HepG2 (cell line): Measurements from ENCODE around the gene LEMD1. TPM values are rescaled to one million over a fixed set of nuclear protein-coding genes. Genes with fewer than 3 reads are reported as not detected.

Experiments
- ATAC-seq: fragments of 200-7000 bp; cut with Tn5 transposase; 3 replicates; pipeline ENCODE4 v1.9.1; 2020; ENCODE audit warnings: mild to moderate bottlenecking, moderate library complexity
- BruUV-seq: library from RNA; stranded (reverse); fragments of 400-500 nt; replicated peaks from 2 replicates; lab custom pipeline; 2021; lab: Mats Ljungman, UMichigan
- CTCF ChIA-PET: fragments of 300-600 bp; formaldehyde crosslinking; extraction: SDS; loops from one replicate; lab custom pipeline; 2021; ENCODE audit warnings: low total read pairs, inconsistent platforms, low intra/inter-chr PET ratio; lab: Yijun Ruan, JAX
- POLR2A ChIA-PET: fragments of 350-600 bp; sonication (Branson Sonifier 250); formaldehyde crosslinking; loops from one replicate; lab custom pipeline; 2020; ENCODE audit warnings: antibody characterized with exemption, inconsistent platforms; lab: Yijun Ruan, JAX
- DNase-seq: peaks from one replicate; pipeline ENCODE4 v3.0.0-alpha.2; 2015; ENCODE audit warnings: low spot score
- FAIRE-seq: peaks from 3 replicates; lab custom pipeline; 2011; peaks lifted over from hg19 to GRCh38; lab: Jason Lieb, UNC
- H2AFZ ChIP-seq: one replicate; pipeline ENCODE4 v1.6.1; 2011; ENCODE audit warnings: low read length, inconsistent platforms
- H3K27ac ChIP-seq: fragments of 300-600 bp; 3 replicates; pipeline ENCODE4 v1.8.0; 2011; ENCODE audit warnings: mixed run types, mild to moderate bottlenecking, mixed read lengths, low read length, inconsistent platforms; ENCODE audit not compliant: insufficient read depth; ENCODE audit errors: extremely low read length
- H3K27me3 ChIP-seq, 2 experiments: fragments of 200-600 bp in 1 of 2; 2 replicates in 1 of 2; 3 replicates in 1 of 2; pipeline versions ENCODE4 v1.6.0 to v1.8.0; 2011; ENCODE audit warnings: low read length in 2 of 2, mild to moderate bottlenecking in 2 of 2, moderate library complexity in 2 of 2, inconsistent platforms in 1 of 2; ENCODE audit not compliant: insufficient read depth in 2 of 2, control insufficient read depth in 1 of 2
- H3K36me3 ChIP-seq, 2 experiments: fragments of 200-600 bp in 1 of 2; replicated peaks in 1 of 2; 2 replicates in 1 of 2; 3 replicates in 1 of 2; pipeline versions ENCODE4 v1.5.1 to v1.8.0; 2011; ENCODE audit warnings: low read length in 2 of 2, inconsistent platforms in 1 of 2; ENCODE audit not compliant: insufficient read depth in 2 of 2, control insufficient read depth in 1 of 2
- H3K4me1 ChIP-seq: 2 replicates; pipeline ENCODE4 v1.5.1; 2012; ENCODE audit warnings: low read length, inconsistent platforms; ENCODE audit not compliant: insufficient read depth
- H3K4me2 ChIP-seq: 2 replicates; pipeline ENCODE4 v1.6.0; 2011; ENCODE audit warnings: low read depth, low read length, inconsistent platforms
- H3K4me3 ChIP-seq, 3 experiments: fragments of 200-600 bp in 1 of 3; sonication (generic), shearing (Covaris generic) in 1 of 3; replicated peaks in 1 of 3; 2 replicates each; pipeline ENCODE4 v1.5.1; 2011 to 2016; ENCODE audit warnings: low read length in 3 of 3, inconsistent platforms in 2 of 3, low read depth in 2 of 3, mild to moderate bottlenecking in 2 of 3, control low read depth in 1 of 3, mixed read lengths in 1 of 3; ENCODE audit not compliant: insufficient read depth in 1 of 3
- H3K79me2 ChIP-seq: one replicate; pipeline ENCODE4 v1.6.1; 2011; ENCODE audit warnings: low read length, inconsistent platforms; ENCODE audit not compliant: insufficient read depth
- H3K9ac ChIP-seq: 2 replicates; pipeline ENCODE4 v1.6.0; 2011; ENCODE audit warnings: mild to moderate bottlenecking, low read depth, low read length, inconsistent platforms; ENCODE audit not compliant: insufficient read depth
- H3K9me3 ChIP-seq: 2 replicates; pipeline ENCODE4 v1.5.1; 2012; ENCODE audit warnings: mild to moderate bottlenecking, low read length
- H4K20me1 ChIP-seq: 2 replicates; pipeline ENCODE4 v1.6.0; 2011; ENCODE audit warnings: inconsistent platforms, mild to moderate bottlenecking, low read length, moderate library complexity; ENCODE audit not compliant: insufficient read depth
- HNF1B ChIP-seq: sonication (generic); formaldehyde crosslinking; IDR thresholded peaks from 2 replicates; pipeline ENCODE4 v1.5.1; 2020; ENCODE audit warnings: mild to moderate bottlenecking, moderate library complexity, missing genetic modification reagents
- HNRNPH1 ChIP-seq: fragments of 200-400 bp; formaldehyde crosslinking; optimal IDR thresholded peaks from 2 replicates; pipeline ENCODE3; 2017; ENCODE audit warnings: mild to moderate bottlenecking, low read depth, low read length
- MYNN ChIP-seq: sonication (generic); formaldehyde crosslinking; IDR thresholded peaks from 2 replicates; pipeline ENCODE4 v1.4.0; 2020; ENCODE audit warnings: mild to moderate bottlenecking, low read depth, missing genetic modification reagents
- PAWR ChIP-seq: sonication (generic); formaldehyde crosslinking; IDR thresholded peaks from 2 replicates; pipeline ENCODE4 v1.4.0; 2020; ENCODE audit warnings: missing genetic modification reagents, mild to moderate bottlenecking, borderline replicate concordance
- RBFOX2 ChIP-seq: fragments of 200-400 bp; formaldehyde crosslinking; IDR thresholded peaks from 2 replicates; pipeline ENCODE4 v1.6.1; 2017; ENCODE audit warnings: low read depth, mild to moderate bottlenecking, low read length
- SMARCC2 ChIP-seq: fragments of 450-650 bp; IDR thresholded peaks from 2 replicates; pipeline ENCODE4 v1.6.1; 2017; ENCODE audit warnings: antibody characterized with exemption, mild to moderate bottlenecking
- ZBTB2 ChIP-seq: sonication (generic); formaldehyde crosslinking; IDR thresholded peaks from 2 replicates; pipeline ENCODE4 v1.8.0; 2022; ENCODE audit warnings: low read depth, missing genetic modification reagents
- ZBTB40 ChIP-seq, 2 experiments: fragments of 450-650 bp in 1 of 2; sonication (generic) in 1 of 2; formaldehyde crosslinking in 1 of 2; IDR thresholded peaks; 2 replicates each; pipeline versions ENCODE4 v1.6.1 to v1.8.0; 2016 to 2022; ENCODE audit warnings: antibody characterized with exemption in 1 of 2, mild to moderate bottlenecking in 1 of 2, missing genetic modification reagents in 1 of 2
- ZMYM2 ChIP-seq: sonication (generic); formaldehyde crosslinking; IDR thresholded peaks from 2 replicates; pipeline ENCODE4 v1.8.0; 2022; ENCODE audit warnings: mild to moderate bottlenecking, missing genetic modification reagents
- ZNF17 ChIP-seq: sonication (generic); formaldehyde crosslinking; IDR thresholded peaks from 2 replicates; pipeline ENCODE4 v1.5.0; 2020; ENCODE audit warnings: mild to moderate bottlenecking, missing genetic modification reagents
- ZNF720 ChIP-seq: sonication (generic); formaldehyde crosslinking; IDR thresholded peaks from 2 replicates; pipeline ENCODE4 v1.4.0; 2020; ENCODE audit warnings: missing genetic modification reagents
- WGBS: methylation state at CpG from one replicate; pipeline ENCODE4 v1.1.6; 2017; ENCODE audit warnings: low lambda C conversion rate; 5-methylcytosine and 5-hydroxymethylcytosine counted together
- in situ Hi-C: cut with HindIII; loops from 2 replicates; pipeline ENCODE4 v1.10.0; 2017; ENCODE audit warnings: low pct_unique_long_range_greater_than_20kb; ENCODE audit not compliant: extremely low pct_ligation_motif_present
- intact Hi-C: fragments of 100-400 bp; cut with micrococcal nuclease; formaldehyde crosslinking; loops from one replicate; pipeline ENCODE4 v1.10.0; 2022; ENCODE audit not compliant: unreplicated experiment
- polyA plus RNA-seq, 8 experiments: library from polyadenylated mRNA; depleted of rRNA in 3 of 8; stranded (reverse) in 7 of 8; unstranded in 1 of 8; fragments of >200 nt; fragmentation: Illumina TruSeq in 4 of 8; extraction: Trizol in 4 of 8; gene quantifications; 2 replicates each; pipeline versions ENCODE4 v1.2.1 to v1.2.3, GENCODE V29; 2011 to 2016; ENCODE audit warnings: low read depth in 4 of 8, missing spikeins in 1 of 8, mixed read lengths in 1 of 8; ENCODE audit not compliant: insufficient read depth in 1 of 8
- total RNA-seq, 5 experiments: library from RNA; depleted of rRNA; stranded (reverse); fragments of >200 nt; fragmentation: Illumina TruSeq; extraction: Trizol; gene quantifications; 2 replicates each; pipeline ENCODE4 v1.2.3, GENCODE V29; 2016; ENCODE audit warnings: low read depth in 1 of 5

The LEMD1 gene
- total and polyA plus RNA-seq, 2 of the 13 experiments (the other 11 are each of a cell fraction or from before 2014, with no cell fraction given): 1.4 to 2.3 TPM

- TF ChIP-seq ZMYM2 (CRISPR knock-in tag) (no peak), ZBTB2 (no peak)
These were observed 44.5 kb downstream of the LEMD1 start (continued) for GRCh38 chr1:205377355-205377754.

GRCh38 chr1:205376739-205377138, 45.1 kb downstream of the LEMD1 start:
- POLR2A ChIA-PET: no interaction called here
- TF ChIP-seq ZNF720: no peak
- TF ChIP-seq PAWR (CRISPR knock-in tag): no peak
- no peak for TF ChIP-seq HNRNPH1
- TF ChIP-seq RBFOX2: no peak
- TF ChIP-seq ZBTB40 (IDR thresholded peaks at IDR 0.05): no peak
- no peak for TF ChIP-seq ZBTB40 (CRISPR knock-in tag; IDR thresholded peaks at IDR 0.05)
- no peak for TF ChIP-seq HNF1B
- TF ChIP-seq SMARCC2: no peak
- no peak for TF ChIP-seq MYNN (CRISPR knock-in tag)
- TF ChIP-seq ZNF17: no peak

More at GRCh38 chr1:205376739-205377138, 45.1 kb downstream of the LEMD1 start:
- Histone ChIP-seq H2AFZ (no peak overlapping the region), H3K9ac (no peak overlapping the region), H3K79me2 (no peaks in the 10 kb centered on the region), H3K9me3 (no peaks in the 10 kb centered on the region), H3K27me3 (peaks cover 0 to 49% of the 10 kb centered on the region in 2 experiments; a peak in 4 of 5 replicates), H3K27ac (no peak overlapping the region), H3K36me3 (no peaks in the 10 kb centered on the region), H4K20me1 (no peaks in the 10 kb centered on the region), H3K4me2 (no peak overlapping the region), H3K4me1 (peaks cover 5% of the 10 kb centered on the region; the same call in 1 of the 2 replicates), H3K4me3 (no peak overlapping the region)
- BruUV-seq: no TSS peak
- 7% methylated on average over 4 of the region's 4 CpGs for WGBS
- DNase-seq (no peak), FAIRE-seq (no peak), ATAC-seq (no peak)
- intact Hi-C loops (no loop called here), in situ Hi-C loops (no loop called here)
- CTCF ChIA-PET: no interaction called here
